GM19351 (cell line): ENCODE data around the gene RWDD2A.

ENCODE experiments used
- ATAC-seq: cut with Tn5 transposase; IDR thresholded peaks from one replicate; pipeline ENCODE4 v1.9.1; 2021; ENCODE audit warnings: mild to moderate bottlenecking, moderate library complexity; ENCODE audit not compliant: unreplicated experiment

Gene RWDD2A

GRCh38 chr6:83198486-83199172 lies 5.5 kb downstream of the RWDD2A start:
- ATAC-seq = no peak

GRCh38 chr6:83199173-83199862 lies 6.2 kb downstream of the RWDD2A start:
- peak; percentile 75 for ATAC-seq

- ATAC-seq = no peak
Measured at GRCh38 chr6:83199863-83200225, 6.7 kb downstream of the RWDD2A start.

DNA sequence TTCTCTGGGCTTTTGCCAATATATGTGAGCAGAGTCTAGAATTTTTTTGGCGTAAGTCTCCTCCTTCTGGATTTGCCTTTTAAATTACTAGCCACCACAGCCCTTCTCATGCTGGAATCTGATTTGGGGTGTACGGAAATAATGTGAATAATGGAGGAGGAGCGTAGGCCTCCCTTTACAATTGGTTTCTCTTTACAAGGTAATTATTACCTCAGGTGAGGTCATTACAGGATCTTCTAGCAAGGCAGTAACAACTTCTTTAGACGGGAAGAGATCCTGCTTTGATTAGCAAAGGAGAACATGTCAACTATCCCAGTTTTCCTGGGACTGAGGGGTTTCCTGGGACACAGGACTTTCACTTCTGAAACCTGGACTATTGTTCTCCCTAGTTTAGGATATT lies 8.9 kb downstream of the RWDD2A start:
- no peak for ATAC-seq

DNA sequence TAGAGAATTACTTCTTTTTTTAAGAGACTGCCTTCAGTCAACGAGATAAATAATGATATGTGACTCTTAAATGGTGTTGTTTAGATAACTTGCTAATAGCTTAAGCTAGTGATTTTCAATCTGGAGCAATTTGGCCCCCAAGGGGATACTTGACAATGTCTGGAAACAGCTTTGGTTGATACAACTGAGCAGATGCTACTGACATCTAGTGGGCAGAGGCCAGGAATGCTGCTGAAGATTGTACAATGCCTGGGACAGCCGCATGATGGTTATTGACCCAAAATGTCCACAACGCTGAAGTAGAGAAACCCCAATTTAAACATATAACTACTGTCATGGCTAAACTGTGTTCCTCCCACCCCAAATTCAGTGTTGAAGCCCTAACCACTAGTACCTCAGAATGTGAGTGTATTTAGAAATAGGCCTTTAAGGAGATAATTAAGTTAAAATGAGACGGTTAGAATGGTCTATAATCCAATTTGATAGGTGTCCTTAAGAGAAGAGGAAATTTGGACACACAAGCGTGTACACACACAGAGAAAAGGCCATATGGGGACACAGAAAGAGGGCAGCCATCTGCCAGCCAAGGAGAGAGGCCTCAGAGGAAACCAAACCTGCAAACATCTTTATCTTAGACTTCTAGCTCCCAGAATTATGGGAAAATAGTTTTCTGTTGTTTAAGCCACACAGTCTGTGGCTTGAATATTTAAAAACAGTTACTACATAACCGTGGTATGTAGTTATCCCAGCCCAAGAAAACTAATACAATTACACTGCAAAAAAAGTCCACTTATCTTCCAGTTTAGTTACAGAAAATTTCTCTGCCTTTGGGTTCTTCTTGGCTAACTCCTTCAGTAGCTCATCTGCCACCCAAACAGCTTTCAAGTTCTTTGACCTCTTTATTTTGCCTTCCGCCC lies 22.2 kb downstream of the RWDD2A start:
- ATAC-seq = peak; percentile 100

DNA sequence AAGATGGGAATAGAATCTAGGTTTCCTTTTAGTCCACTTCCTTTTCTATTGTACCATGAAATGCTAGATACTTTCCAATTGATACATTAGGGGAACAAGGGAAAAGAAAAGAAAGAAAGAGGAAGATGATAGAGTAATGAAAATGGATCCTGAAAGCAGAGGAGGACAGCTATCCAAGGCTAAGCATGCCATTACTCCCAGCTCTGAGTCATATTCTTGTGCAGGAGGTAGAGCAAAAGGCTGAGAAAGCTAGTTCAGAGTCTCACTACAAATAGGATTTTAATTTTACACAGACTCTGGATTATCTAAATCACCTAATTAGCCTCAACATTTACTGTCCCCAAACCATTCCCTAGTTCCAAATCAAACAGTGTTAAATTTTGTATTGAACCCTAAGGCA lies 23.6 kb downstream of the RWDD2A start:
- no peak for ATAC-seq

DNA sequence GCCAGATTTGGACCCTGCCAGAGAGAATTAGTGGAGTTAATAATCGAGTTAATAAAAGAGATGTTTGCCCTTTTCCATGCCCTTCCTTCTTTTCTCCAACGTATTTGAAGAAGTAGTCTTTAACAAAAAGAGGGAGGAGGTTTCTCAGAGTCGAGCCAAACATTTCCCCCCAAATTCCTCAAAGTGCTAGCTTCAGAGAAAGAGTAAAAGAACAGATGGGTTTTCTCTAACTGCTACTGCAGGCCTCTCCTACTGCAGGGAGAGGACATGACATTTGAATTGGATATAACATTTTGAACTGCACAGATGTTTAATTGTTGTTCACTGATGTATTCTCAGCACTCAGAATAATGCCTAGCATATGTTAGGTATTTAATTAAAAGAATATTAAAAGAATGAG lies 25.5 kb downstream of the RWDD2A start:
- no peak for ATAC-seq

DNA sequence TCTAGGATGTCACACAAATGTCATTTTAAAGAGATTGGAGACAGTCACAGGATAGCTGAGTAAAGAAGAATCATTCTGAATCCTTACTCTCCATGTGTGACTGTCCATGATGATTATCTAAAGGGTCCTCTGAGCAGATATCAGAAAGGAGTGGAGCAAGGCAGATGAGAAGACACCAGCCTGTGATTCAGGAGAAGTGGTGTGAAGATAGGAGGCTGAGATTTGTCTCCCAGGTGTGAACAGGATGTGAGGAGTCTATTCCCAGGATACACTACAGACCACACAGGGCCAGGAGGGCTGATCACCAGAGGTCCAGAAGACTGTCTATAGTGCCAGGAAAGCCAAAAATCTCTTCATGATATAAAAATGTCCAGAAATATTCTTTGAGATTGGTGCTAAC lies 27.0 kb downstream of the RWDD2A start:
- no peak for ATAC-seq

GRCh38 chr6:83221276-83221675 lies 28.1 kb downstream of the RWDD2A start:
- ATAC-seq = no peak

- peak; percentile 55 for ATAC-seq
Measured at GRCh38 chr6:83221889-83222479, 28.8 kb downstream of the RWDD2A start.

- ATAC-seq = no peak
Measured at GRCh38 chr6:83226517-83226916, 33.4 kb downstream of the RWDD2A start.

GRCh38 chr6:83231146-83231545 lies 38.0 kb downstream of the RWDD2A start:
- no peak for ATAC-seq

- no peak for ATAC-seq
Measured at GRCh38 chr6:83247471-83247870, 54.3 kb downstream of the RWDD2A start.
